Fibroblast of the conjunctiva (primary cell): ENCODE measurements around the gene SLC39A3.

Source experiments
- DNase-seq: peaks from one replicate; pipeline ENCODE4 v3.0.0-alpha.2; 2010; ENCODE audit warnings: low read depth

SLC39A3 gene

DNA sequence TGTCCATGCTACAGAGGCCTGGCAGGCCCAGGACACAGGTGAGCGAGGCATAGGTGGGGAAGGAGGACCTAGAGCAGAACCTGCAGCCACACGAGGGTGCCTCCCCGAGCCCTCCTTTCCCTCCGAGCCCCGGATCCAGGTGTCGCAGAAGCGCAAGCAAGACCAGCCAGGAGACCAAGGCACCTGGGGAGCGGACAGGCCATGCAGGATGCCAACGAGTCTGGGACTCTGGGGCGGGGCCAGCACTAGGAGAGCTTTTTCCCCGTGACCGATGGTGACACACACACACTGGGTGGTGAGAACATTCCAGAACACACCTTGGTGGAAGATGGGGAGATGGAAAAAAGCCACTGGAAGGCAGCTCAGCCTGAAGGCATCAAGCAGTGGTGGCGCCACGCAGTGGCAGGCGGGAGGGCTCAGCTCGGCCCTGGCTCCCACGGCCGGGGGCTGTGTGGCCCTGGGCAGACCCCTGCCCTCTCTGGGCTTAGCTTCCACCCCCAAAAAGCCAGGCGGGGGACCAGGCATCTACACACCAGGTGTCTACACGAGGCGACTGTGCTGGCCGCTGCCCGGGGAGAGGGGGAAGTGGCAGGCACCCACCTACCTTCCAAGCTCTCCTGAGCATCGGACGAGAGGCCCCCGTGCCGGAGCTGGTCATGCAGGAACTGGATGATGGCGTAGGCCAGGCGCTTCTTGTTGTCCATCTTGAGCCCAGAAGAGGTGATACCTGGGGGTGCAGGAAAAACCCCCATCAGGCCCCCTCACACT lies 28.7 kb upstream of the SLC39A3 start:
- no peak for DNase-seq

DNA sequence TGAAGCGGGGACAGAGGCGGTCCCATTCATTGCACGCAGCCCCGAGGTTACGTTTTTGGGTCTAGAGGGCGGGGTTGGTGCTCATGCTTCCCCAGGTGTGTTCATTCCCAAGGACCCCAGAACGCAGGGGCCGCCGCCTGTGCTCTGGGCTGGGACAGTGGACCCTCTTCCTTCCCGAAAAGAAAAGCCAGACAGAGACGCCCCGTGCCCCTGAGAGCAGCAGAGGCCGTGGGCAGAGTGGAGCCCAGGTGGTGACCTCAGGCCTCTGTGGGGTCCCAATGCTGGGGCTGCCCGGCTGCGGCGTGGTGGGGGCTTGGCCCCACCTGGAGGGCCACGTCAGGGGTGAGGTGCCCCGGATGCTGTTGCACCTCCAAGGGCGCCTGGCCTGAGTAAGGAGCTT lies 27.9 kb upstream of the SLC39A3 start:
- no peak for DNase-seq

- no peak for DNase-seq
Measured at GRCh38 chr19:2766594-2767372, 27.0 kb upstream of the SLC39A3 start.

- DNase-seq: no peak
Measured at GRCh38 chr19:2765376-2765775, 25.6 kb upstream of the SLC39A3 start.

- DNase-seq: no peak
Measured at GRCh38 chr19:2764945-2765344, 25.1 kb upstream of the SLC39A3 start.

DNA sequence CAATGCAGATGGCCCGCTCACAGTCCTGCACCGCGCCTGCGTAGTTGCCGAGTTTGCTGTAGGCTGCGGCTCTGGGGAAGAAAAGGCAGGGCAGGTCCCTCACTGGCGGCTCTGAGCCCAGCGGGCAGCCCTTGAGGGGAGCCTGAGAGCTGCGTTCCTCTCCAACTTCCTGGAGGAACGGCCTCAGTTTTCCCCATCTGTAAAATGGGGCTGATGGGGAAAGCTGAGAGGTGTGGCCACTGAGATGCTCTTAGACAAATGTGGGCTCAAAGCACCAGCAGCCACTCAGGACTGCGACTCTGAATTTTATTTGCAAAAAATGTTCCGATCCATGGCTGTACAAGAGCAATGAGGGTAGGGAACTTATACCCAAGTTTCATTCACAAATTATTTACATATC lies 23.9 kb upstream of the SLC39A3 start:
- no peak for DNase-seq

- DNase-seq: no peak
Measured at GRCh38 chr19:2762783-2763496, 23.1 kb upstream of the SLC39A3 start.

DNA sequence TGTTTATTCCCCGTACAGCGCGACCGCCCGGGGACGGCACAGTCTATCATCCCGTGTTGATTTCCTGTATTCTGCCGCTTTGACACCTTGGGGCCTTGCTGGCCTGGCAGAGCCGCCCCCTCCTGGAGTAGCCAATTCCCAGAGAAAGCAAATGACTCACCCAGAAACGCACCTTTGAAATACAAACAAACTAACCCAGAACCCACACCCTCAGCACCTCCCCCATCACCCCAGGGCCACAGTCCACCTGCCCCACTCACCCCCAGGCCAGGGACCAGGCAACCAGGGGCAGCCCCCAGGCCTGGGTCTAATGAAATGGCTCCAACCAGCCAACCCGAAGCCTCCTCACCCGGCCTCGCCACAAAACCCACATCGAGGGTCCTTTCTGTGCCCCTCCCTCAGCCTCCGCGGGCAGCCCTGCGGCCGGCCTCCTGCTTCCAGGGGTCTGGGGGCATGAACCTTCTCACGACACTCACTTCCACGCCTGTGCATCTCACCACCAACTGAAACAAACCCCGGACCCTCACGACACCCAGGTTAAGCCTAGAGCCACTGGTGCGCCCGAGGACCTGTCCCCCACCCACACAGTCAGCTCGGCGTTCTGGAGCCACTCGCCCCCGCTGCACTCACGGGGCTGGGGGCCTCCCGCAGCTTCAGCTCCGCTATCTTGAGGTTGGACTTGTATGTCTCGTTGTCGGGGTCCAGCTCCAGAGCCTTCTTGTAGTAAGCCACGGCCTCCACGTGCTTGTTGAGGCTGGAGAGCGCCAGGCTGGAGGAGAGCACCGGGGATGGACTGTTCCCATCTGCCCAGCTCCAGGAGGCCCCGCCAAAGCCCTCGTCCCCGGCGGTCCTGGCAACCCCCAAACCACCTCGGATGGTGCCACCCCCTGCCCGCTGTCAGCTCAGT lies 22.3 kb upstream of the SLC39A3 start:
- no peak for DNase-seq

GRCh38 chr19:2761309-2761677 lies 21.5 kb upstream of the SLC39A3 start:
- DNase-seq: no peak

- DNase-seq: no peak
Measured at GRCh38 chr19:2759965-2760364, 20.1 kb upstream of the SLC39A3 start.

DNA sequence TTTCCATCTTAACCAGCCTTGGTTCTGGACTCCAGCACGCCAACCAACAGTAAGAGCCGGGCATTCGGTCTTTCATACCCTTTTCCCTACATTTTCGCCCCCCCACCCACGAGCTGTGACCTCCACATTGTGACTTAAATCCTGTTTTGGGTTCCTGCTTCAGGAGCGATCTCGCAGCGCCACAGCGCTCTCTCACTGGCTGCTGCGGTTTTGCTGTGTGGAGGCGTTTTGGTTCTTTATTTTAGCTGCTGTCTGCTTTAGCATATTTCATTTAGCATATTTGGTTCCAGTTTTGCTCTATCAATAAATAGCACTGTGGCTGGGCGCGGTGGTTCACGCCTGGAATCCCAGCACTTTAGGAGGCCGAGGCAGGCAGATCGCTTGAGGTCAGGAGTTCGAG lies 19.5 kb upstream of the SLC39A3 start:
- no peak for DNase-seq

GRCh38 chr19:2758601-2759313 lies 18.9 kb upstream of the SLC39A3 start:
- DNase-seq: no peak

- no peak for DNase-seq
Measured at GRCh38 chr19:2756921-2757881, 17.4 kb upstream of the SLC39A3 start.

DNA sequence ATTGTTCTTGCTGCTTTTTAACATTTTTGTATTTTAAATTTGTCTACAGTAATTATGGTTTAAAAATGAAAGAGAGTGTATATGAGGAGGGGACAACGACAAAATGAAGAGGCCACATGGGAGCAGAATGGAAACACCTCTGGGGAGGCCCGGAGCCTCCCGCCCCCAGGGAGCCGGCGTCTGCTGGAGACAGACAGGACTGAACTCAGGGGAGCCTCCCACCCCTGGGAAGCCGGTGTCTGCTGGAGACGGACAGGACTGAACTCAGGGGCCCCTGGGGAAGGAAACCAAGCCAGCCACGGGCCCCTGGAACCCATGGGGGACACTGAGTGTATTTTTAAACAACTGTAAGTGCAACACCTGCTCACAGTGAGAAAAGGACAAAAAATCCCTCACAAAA lies 16.7 kb upstream of the SLC39A3 start:
- no peak for DNase-seq

DNA sequence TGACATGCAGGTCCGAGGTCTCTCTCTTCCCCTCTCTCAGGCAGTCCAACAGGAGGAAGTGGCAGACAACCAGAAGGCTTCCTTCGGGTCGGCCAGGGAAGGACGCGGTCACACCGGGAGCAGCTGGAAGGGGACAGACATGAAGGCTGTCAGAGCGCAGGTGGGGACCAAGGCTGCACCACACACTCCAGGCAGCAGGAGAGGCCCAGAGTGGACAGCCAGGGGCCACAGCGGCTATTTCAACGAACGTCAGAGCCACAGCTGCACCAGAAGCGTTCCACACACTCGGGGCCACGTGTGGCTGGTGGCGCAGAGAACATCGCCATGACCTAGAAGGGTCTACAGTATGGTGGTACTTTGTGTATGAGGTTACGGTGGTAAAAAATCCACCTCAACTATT lies 16.0 kb upstream of the SLC39A3 start:
- DNase-seq: no peak

DNA sequence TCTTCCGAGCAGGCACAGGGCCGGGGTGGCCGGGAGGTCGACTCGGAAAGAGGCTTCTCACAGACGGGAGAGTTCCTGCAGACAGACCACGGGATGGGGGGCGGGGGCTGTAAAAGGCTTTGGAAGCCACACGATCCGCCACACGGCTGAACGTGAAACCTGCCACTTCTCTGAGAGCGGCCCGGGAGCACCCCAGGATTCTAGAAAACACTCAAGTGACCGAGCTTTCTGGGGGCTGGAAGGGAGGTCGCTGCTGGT lies 15.6 kb upstream of the SLC39A3 start:
- no peak for DNase-seq

DNA sequence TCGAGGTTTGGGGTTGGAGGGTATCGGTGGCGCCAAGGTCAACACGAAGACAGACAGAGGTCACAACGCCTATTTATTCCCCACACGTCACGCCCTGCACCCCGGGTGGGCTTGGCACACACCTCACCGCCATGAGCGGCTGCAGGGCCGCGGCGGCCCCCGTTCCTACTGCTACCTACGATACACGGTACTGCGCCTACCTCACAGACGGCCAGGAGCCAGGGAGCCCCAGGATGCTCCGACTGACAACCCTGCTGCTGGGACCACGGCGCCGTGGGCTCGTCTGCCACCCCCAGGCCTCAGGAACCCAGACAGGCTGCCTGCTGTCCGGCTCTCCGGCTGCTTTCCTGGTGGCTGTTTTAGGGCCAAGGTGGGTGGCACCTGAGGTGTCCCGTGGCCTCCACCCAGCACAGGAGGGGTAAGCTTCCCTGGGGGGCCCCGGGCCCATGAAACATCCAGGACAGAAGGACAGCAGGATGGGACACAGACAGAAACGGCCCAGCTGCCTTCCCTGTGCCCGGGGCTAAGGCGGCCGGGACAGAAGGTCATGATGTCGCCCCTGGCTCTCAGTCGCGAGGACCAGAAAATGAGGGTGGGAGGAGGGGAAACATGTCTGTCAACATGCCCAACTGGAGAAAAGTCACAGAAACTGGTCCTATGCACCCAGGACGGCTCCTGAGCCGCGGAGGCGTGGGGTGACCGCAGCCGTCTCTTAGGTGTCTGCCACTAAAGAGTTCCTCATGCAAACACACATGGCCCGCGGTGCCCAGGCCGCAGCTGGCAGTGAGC lies 15.0 kb upstream of the SLC39A3 start:
- DNase-seq: no peak

DNA sequence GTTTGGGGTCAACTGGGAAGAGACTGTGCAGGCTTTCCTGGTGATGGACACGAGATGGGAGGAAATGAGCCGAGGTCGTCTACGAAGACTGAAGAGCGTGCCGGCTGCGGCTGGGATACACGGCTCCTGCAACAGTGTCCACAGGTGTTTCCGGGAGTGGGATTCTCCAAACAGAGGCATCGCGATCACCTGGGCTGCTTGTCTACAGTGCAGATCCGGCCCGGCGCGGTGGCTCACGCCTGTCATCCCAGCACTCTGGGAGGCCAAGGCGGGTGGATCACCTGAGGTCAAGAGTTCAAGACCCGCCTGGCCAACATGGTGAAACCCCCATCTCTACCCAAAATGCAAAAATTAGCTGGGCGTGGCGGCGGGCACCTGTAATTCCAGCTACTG lies 11.6 kb upstream of the SLC39A3 start:
- no peak for DNase-seq

- no peak for DNase-seq
Measured at GRCh38 chr19:2750808-2751437, 11.1 kb upstream of the SLC39A3 start.
